Fibroblast of upper back skin (primary cell): ENCODE results near the gene CFAP298.
A peak's percentile ranks its signal among the peaks of the same experiment; 100 is the strongest.

Experiments
- DNase-seq: peaks from one replicate; pipeline ENCODE4 v3.0.0-alpha.2; 2013

The CFAP298 gene

DNA sequence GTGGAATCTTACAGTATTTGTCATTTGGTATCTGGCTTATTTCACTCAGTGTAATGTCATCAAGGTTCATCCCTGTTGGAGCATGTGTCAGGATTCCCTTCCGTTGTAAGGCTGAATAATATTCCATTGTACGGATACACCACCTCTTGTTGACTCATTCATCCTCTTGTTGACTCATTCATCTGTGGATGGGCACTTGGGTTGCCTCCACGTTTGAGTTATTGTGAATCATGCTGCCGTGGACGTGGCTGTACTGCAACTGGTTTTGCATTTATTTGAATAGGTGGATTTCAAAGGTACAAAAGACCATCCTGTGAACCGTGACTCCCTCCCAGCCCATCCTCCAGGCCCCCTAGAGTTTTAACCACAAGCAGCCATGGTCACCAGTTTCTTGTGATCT is 15.0 kb downstream of the CFAP298 start:
- DNase-seq, result peak; percentile 79

DNA sequence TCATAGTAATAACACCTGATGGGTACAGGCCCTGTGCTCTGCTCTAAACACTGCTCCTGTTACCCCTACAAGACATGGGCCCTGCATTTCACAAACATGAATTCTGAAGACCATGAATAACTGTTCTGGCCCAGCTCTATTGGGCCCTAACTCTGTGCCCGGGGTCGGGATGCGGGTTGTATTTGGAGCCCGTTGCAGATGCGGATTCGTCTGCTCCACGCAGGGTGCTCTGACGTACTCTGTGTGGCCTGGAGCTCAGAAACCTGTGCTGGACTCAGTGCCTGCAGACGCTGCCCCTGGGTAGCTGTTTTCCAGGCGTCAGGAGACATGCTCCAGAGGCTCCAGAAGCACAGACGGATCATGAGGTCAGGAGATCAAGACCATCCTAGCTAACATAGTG is 16.7 kb downstream of the CFAP298 start:
- DNase-seq, result no peak

DNA sequence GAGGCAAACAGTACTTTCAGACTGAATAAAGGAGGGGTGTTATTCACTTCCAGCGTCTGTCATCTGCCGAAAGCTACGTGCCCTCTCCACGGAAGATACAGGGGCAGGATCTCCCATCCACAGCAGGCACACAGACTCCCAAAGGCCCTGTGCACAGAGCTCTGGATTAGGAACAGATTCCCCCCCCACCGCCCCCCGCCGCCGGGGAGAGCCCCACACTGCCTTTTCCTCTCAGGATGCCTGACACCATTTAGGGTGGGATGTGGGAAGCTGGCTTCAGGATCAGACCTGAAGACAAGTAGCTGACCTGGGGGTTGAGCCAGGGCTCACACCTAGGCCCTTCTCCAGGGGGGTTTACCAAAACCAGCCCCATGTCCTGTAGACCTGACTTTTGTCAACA is 18.5 kb downstream of the CFAP298 start:
- DNase-seq, result no peak

DNA sequence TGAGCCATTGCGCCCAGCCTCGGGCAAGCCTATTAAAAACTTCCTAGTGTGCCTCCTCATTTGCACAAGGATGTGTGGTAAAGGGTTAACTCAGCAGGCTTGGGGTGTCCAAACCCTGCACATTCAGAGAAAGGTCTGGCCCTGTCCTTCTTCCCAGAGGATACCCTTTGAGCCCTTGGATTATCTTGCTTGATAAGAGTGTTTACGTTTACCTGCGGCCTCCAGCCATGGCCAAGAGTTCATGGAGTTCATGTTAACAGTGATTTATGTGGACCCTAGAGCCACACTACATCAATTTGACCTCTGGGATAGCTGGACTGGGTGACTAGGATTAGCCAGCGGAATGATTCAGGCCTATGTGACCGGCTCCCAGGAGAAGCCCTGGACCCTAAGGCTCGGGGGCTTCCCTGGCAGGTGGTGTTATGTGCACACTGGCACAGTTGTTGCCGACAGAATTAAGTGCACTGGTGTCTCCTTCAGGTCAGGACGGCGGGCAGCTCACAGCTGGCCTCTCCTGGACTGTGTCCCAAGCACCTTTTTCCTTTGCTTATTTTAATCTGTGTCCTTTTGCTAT is 19.2 kb downstream of the CFAP298 start:
- no peak for DNase-seq

DNA sequence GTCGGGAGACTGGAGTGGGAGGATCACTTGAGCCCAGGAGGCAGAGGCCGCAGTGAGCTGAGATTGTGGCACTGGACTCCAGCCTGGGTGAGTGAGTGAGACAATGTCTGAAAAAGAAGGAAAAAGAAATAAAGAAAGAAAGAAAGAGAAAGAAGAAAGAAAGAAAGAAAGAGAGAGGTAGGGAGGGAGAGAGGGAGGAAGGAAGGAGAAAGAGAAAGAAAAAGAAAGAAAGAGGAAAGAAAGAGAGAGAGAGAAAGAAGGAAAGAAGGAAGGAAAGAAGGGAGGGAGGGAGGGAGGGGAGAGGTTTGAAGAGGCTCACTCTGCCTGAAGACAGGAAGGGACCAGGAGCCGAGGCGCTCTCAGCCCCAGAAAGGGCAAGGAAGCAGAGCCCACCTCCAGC is 22.0 kb downstream of the CFAP298 start:
- no peak for DNase-seq

DNA sequence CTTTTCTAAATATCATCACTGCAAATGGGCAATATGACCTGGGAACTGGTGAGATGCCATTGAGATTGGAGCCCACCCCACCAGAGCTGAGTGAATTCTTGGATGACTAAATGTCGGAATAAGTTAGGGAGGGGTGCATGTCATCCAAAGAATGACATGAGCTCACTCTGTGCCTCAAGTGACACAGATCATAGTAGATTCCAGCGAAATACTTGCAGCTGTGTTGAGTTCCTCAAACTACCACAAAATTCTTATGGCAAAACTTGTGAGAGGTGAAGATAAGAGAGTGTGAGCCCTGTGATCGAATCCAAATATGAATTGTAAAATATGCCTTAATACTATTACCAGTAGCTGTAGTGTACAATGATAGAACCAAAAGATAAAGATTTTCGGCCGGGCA is 24.5 kb downstream of the CFAP298 start:
- DNase-seq, result no peak

DNA sequence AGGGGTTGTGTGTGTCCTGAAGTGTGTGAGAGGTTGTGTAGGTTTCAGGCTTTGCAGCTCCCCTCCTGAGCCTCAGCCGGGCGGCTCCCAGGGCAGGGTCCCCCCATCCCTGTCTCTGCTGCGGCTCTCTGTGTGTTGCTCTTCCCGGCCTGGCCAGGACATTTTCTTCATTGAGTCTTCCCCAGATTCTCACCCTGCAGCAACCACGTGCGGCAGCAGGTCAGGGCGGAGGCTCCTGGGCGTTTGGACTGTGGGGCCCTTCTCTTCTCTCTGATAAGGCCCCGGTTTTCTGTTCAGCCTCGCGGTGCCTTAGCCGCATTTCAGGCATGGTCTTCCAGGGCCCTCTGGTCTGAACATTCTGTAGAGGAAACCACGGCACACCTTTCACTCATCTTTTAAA is 25.1 kb downstream of the CFAP298 start:
- no peak for DNase-seq

DNA sequence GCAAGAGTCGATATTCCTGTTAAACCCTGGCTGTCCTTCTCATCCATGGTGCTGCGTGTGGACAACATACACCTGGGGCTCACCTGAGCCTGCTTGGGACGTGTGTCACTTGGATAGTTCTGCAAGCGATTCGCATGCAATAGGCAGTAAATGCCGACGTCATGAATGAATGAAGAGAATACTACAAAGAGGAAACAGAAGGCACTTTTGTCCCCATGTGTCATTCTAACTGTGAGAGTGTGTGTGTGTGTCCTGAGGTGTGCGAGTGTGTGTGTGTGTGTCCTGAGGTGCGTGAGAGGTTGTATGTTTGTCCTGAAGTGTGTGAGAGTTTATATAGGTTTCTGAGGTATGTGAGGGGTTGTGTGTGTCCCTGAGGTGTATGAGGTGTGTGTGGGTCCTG is 26.2 kb downstream of the CFAP298 start:
- DNase-seq, result no peak

DNA sequence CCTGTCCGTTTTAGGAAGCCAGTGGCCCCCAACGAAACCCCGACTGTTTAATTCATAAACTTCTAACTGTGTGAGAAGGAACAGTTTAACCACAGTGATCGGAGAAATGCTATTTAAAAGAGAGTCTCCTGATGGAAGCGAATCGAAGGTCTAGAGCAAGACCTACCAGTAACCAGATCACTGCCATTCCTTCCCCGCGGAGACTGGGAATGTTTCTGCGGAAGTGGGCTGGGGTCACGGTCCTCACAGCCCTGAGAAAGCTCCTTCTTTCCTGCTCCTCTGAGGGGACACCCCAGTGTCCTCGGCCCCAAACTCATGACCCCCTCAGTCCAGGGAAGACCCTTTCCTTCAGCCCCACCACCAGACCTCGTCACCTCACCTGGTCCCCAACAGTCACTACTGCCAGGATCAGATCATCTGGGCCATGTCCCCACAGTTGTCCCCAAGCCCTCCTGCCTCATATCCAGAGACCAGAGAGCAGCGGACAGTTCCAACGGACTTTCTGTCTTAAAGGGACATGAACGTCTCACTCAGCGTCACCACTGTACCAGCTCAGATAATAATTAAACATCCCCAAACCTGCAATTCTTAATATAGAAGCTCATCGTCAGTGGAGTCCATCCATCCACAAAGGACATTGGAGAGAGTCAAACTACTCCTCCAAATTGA is 27.0 kb downstream of the CFAP298 start, which contains the start of gene TCP10L:
Gene TCP10L, minus strand, starts transcription at position 482 of the 669 bp plus-strand sequence. CDS start 1,219 bp downstream, outside the sequence.
- DNase-seq, result no peak

DNA sequence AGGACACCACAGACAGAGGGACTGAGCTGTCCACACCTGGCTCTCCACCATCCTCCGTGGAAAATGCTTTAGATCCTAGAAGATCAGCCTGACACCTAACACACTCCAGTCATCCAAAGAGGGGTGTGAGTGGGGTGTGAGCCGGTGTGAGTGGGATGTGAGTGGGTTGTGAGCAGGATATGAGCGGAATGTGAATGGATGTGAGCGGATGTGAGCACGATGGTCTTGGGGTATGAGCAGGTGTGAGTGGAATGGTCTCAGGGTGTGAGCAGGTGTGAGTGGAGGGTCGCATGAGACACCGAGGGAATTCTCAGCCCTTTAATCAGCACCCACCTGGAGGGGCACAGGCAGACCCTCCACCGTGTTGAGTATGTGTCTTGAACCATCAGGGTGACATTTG is 27.7 kb downstream of the CFAP298 start:
- DNase-seq, result no peak

DNA sequence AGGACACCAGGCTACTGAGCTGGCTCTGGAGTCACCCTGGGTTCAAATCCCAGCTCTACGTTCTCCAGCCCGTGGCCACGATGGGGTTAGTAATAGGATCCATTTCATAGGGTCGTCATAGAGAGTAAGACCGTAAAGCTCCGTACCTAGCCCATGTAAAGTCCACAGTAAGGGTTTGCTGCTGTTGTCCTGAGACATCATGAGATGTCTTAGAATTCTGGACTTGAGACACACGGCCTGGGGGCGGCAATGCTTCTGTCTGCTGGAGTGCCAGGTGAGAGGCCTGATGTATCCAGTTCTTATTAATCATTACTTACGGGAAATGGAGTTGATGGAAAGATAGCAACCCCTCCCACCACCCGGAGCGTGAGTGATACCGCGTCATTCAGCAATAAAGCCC is 30.4 kb downstream of the CFAP298 start:
- DNase-seq, result no peak

DNA sequence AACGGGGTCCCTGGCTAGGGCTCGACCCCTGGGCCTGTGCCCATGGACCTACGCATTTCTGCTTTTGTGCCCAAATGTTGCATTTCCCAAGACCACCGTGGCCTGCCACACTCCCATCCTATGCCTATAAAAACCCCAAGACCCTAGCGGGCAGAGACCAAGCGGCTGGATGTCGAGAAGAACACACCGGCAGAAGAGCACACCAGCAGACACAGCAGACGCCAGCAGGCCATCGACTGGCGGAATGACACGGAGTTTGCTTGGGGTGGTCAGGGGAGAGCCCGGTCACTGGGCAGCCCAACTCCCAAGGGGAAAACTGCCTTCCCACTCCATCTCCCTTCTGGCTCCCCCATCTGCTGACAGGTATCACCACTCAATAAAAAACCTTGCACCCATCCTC is 31.2 kb downstream of the CFAP298 start:
- no peak for DNase-seq

DNA sequence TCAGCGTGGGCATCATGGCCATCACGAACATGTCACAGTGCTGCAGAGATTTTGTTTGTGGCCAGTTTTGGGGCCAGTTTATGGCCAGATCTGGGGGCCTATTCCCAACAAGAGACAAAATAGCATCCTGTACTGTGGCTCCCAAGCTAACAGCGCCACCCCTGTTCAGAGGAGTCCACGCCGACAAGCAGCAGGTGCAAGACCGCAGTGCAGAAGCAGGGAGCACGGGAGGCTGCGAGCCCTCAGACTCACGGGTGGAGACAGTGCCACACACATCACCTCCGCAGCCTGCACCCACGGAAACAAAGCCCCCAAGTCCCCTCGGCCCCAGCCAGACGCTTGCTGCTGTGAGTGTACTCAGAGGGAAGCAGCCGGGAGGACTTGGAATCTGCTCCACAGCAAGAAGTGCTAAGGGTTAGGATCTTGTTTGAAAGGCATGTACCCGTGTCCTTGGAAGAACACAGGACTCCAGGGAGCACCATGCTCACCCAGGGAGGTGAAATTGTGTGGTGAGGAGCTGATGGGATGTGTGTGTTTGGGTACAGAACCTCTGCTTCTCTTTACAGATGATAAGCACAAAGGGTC is 34.0 kb downstream of the CFAP298 start:
- DNase-seq, result no peak

DNA sequence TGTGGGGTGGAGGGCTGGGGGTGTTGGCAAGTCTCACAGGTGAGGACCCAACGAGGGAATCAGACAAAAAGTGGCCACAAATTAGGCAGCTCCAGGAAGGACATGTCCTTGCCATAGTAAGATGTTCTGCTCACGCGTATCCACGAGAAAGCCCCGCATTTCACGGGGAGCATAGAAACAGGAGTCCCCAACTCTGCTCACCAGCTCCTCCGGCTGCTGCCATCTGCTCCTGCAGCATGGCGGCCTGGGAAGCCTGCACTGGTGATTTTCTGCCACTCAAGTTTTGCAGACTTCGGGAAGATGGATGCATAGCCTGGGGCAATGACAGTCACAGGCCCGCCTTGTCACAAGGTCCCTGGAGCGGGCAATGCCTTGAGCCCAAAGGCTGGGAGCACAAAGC is 36.2 kb downstream of the CFAP298 start:
- no peak for DNase-seq

DNA sequence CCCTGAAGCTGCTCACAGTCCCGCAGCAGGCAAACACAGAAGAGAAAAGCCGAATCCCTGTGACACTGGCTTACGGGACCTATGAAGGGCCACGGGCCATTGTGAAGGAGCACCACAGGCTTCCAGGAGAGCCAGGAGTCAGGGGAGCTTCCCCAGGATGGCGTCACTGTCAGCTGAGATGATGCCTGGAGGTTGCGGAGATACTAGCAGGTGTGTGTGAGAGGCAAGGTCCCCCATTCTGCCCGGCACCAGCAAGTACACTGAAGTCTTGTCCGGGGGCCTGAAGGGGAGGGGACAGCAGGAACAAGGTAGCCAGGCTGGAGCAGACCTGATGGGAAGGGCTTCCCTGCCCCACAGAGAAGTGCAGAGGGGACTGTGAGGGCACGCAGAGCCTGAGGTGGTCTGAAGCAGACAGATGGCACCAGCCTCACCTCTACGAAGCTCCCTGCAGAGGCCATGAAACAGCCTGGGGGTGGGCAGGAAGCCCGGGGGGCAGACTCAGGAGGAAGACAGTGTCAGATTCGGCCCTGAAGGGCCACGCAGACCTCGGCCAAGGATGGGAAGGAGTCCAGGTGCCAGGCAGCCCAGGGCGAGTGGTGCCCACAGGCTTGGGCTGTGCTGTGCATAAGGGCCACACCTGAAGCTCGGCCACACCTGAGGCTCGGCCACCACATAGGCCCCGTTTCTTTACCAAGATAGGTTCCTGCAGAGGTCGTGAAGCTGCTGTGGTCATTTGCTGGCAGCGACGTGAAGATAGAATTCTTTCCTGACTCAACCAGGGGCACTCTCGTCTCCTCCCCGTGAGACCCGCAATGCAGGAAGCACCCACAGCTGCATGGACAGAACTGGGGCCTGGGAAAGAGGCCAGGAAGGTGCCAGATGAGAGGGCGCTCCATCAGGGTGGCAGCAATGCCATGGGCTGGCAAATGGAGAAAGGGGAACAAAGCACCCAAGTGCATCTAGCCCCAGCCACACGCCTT is 36.9 kb downstream of the CFAP298 start:
- DNase-seq, result no peak

DNA sequence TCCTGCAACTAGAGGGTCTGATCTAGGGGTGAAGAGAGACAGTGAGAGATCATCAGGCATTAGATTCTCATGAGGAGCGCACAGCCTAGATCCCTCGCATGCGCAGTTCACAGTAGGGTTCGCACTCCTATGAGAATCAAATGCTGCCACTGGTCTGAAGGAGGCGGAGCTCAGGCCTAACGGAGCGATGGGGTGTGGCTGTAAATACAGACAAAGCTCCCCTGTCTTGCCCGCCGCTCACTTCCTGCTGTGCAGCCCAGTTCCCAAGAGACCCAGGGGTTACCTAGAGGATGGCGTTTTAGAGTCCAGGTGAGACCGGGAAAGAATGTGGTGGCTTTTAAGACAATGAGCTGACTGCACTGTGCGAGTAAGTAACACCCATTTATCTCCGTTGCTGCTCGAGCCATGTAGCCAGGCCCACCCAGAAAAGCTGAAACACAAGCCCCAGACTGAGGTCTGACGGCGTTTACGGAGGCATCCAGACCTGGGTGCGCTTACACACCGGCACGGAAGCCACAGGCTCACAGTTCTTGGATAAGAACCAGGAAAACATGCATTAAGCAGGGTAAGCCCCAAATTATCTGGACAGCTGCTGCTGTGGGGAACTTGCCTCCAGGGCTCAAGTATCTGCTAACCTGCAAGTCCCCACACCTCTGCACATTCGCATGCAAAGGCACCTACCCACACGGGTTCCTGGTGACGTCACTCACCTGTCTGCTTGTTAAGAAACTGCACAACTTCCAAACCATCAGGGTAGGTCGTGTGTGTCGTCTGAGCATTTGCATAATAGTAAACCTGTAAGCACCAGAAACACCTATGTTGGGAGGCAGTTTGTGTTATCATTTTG is 39.4 kb downstream of the CFAP298 start:
- no peak for DNase-seq

DNA sequence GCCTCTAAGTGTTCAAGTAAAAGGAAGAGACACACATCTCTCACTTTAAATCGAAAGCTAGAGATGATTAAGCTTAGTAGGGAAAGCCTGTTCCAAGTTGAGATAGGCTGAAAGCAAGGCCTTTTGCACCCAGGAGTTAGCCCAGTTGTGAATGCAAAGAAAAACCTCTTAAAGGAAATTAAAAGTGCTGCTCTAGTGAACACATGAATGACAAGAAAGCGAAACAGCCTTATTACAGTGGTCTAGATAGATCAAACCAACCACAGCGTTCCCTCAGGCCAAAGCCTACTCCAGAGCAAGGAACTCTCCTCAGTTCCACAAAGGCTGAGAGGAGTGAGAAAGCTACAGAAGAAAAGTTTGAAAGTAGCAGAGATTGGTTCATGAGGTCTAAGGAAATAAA is 41.7 kb downstream of the CFAP298 start:
- DNase-seq, result no peak

DNA sequence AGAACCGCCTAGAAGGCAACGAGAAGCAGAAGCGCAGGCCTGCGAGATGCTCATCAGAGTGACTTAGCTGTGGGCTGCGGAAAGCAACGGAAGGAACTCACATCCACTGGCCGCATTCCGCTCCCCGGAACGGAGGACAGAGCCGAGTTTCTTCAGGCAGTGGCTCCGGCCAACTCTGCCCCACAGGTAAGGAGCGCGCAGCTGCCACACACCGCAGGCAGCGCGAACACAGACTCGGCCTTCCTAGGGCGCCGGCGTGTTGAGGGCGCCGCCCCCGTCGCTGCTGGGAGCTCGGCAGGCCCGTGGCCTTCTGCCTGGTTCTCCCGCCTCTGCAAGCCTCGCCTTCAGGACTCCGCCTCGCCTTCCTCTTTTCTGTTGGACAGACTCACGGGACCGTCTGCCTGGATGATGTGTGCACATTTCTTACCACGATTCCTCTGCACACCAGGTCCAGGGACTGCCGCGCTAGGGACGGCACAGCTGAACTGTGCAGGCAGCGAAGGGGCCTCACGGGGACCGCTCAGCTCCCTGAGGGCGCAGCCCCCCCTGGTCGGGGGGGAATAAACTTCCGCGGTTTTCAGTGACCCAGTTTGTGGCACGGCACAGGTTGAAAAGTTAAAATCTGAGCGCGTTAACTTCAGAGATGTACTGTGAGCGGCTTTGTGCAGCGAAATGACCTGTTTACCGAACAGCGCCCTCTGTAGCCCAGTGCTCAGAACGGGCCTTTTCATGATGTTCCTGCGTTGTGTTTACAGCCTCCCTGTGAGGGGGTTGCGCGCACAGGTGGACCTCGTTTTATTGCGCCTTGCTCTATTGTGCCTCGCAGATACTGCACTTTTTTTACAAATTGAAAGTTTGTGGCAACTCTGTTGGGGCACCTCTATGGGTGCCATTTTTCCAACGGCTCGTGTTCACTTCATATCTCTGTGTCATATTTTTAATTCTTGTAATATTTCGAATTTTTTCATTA is 42.6 kb downstream of the CFAP298 start:
- peak; percentile 67 for DNase-seq

DNA sequence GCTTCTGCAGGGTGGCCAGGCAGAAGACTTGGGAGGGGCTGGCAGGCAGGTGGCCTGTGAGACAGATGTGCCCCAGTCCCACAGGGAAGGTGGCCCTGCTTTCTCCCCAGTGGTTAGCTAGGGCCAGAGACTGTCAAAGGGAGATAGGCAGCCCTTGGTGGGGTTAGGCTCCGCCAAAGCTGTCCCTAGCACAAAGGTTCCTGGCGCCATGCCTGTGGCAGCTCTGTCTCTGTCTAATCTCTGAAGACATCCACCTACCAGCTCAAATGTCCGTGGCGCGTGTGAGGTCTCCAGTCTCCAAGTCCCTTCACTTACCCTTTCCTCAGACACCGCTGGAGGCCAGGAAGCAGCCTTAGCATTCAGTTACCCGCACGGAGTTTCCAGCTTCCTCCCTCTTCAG is 44.6 kb downstream of the CFAP298 start:
- DNase-seq, result no peak

DNA sequence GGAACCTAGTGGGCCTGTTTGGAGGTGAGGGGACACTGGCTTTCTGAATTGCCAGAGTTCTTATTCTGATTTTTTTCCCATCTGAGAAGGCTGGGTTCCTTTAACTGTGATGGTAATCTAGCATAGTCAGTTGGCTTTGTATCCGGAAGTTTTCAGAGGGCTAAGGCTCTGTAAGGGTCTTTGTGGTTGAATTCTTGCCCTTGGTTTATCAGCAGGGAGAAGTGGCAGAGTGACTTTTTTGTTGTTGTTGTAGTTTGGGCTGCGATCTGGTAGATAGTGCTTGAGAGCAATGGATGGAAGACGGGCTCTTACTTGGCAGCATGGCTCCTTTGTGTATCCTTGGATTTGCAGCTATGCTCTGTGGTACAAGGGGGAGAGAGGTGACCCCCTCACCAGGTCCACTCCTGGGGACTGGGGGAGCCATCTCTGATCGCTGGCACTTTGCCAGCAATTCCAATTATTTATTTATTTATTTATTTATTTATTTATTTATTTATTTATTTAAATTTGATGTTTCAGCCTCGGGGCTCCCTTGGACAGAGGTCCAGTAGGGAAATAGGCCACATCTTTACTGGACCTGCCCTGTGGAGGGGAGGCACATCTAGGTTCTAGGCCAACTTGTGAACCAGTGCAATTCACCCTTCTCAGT is 45.3 kb downstream of the CFAP298 start:
- no peak for DNase-seq
